Keratinocyte (primary cell): ENCODE measurements around the gene ADAMTSL3.

Experiments
- EZH2 ChIP-seq: IDR thresholded peaks from one replicate; pipeline ENCODE4 v1.6.1; 2012; ENCODE audit warnings: inconsistent platforms, mild to moderate bottlenecking, low read length, moderate library complexity
- TF ChIP-seq, protein P1 (sequence below), 3 experiments: IDR thresholded peaks in 1 of 3; conservative IDR thresholded peaks in 1 of 3; optimal IDR thresholded peaks in 1 of 3; 2 replicates in 2 of 3; 3 replicates in 1 of 3; pipeline versions ENCODE3 to v1.5.1; 2011; ENCODE audit warnings: low read length in 3 of 3, mild to moderate bottlenecking in 3 of 3, moderate library complexity in 2 of 3, control low read depth in 1 of 3, inconsistent platforms in 1 of 3; ENCODE audit not compliant: insufficient read depth in 2 of 3; ENCODE audit errors: extremely low read depth in 1 of 3

DNA sequence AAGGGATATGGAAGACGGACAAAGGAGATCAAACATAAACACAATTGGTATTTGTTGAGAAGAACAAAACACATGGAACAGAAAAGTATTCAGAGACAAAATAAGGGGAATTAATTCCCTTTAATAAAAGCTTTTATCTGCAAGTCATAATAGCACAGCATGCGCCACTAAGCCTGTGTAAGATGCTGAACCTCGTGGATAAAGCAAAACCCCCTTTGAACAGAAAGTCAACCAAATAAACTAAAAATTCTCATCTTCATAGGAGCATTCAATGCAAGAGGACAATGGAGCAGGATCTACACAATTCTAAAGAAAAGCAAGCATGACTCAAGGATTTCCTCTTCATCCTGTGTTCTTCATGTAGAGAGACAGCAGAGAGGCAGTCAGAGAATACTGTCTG lies 307.4 kb downstream of the ADAMTSL3 start:
- TF ChIP-seq, protein P1, sequence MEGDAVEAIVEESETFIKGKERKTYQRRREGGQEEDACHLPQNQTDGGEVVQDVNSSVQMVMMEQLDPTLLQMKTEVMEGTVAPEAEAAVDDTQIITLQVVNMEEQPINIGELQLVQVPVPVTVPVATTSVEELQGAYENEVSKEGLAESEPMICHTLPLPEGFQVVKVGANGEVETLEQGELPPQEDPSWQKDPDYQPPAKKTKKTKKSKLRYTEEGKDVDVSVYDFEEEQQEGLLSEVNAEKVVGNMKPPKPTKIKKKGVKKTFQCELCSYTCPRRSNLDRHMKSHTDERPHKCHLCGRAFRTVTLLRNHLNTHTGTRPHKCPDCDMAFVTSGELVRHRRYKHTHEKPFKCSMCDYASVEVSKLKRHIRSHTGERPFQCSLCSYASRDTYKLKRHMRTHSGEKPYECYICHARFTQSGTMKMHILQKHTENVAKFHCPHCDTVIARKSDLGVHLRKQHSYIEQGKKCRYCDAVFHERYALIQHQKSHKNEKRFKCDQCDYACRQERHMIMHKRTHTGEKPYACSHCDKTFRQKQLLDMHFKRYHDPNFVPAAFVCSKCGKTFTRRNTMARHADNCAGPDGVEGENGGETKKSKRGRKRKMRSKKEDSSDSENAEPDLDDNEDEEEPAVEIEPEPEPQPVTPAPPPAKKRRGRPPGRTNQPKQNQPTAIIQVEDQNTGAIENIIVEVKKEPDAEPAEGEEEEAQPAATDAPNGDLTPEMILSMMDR (optimal IDR thresholded peaks at IDR 0.05 in 1 of 3, IDR thresholded peaks at IDR 0.05 in 1 of 3, conservative IDR thresholded peaks at IDR 0.05 in 1 of 3; ENCODE audit: extremely low read depth in 1 of 3, insufficient read depth in 2 of 3, low read length in 3 of 3), result no peak
- no peak for TF ChIP-seq EZH2
